Panc1 (cell line): Measurements from ENCODE around the gene CNKSR3. TPM values are rescaled to one million over a fixed set of nuclear protein-coding genes. Genes with fewer than 3 reads are reported as not detected.

Source experiments
- ATAC-seq: fragments of 200-7000 bp; cut with Tn5 transposase; 2 replicates; pipeline ENCODE4 v1.9.1; 2020; ENCODE audit warnings: mild to moderate bottlenecking, moderate library complexity
- BruUV-seq: library from RNA; stranded (reverse); fragments of 400-500 nt; replicated peaks from 2 replicates; lab custom pipeline; 2021; lab: Mats Ljungman, UMichigan
- CTCF ChIA-PET: fragments of 300-600 bp; sonication (Branson Sonifier 250); formaldehyde crosslinking; loops from one replicate; lab custom pipeline; 2022; ENCODE audit warnings: antibody characterized with exemption; lab: Charles Lee
- POLR2A ChIA-PET: fragments of 300-600 bp; sonication (Branson Sonifier 250); formaldehyde crosslinking; loops from one replicate; lab custom pipeline; 2022; ENCODE audit warnings: antibody characterized with exemption; lab: Charles Lee
- DNase-seq: peaks from one replicate; pipeline ENCODE4 v3.0.0-alpha.2; 2010; ENCODE audit warnings: low read depth, low spot score
- H3K27ac ChIP-seq: 2 replicates; pipeline ENCODE4 v1.5.1; 2011; ENCODE audit warnings: mild to moderate bottlenecking, low read length, inconsistent platforms
- H3K27me3 ChIP-seq: fragments of 200-500 bp; sonication (Bioruptor generic); 2 replicates; pipeline ENCODE4 v1.6.0; 2014; ENCODE audit warnings: low read length, inconsistent platforms; ENCODE audit not compliant: control insufficient read depth, insufficient read depth
- H3K36me3 ChIP-seq: fragments of 200-500 bp; sonication (Bioruptor generic); 2 replicates; pipeline ENCODE4 v1.5.1; 2014; ENCODE audit warnings: inconsistent platforms, mild to moderate bottlenecking, low read length, moderate library complexity; ENCODE audit not compliant: control insufficient read depth, insufficient read depth
- H3K4me1 ChIP-seq: 2 replicates; pipeline ENCODE4 v1.5.1; 2011; ENCODE audit warnings: inconsistent platforms, mild to moderate bottlenecking, low read length, moderate library complexity; ENCODE audit not compliant: control insufficient read depth, insufficient read depth
- H3K4me3 ChIP-seq, 2 experiments: 2 replicates each; pipeline ENCODE4 v1.5.1; 2011 to 2012; ENCODE audit warnings: low read depth in 2 of 2, low read length in 2 of 2, mild to moderate bottlenecking in 2 of 2, inconsistent platforms in 1 of 2, moderate library complexity in 1 of 2
- H3K9me3 ChIP-seq: fragments of 200-500 bp; sonication (Bioruptor generic); 2 replicates; pipeline ENCODE4 v1.5.1; 2014; ENCODE audit warnings: low read depth, mild to moderate bottlenecking, inconsistent platforms, low read length, moderate library complexity; ENCODE audit not compliant: control insufficient read depth, insufficient read depth
- CTCF ChIP-seq: fragments of 450-650 bp; IDR thresholded peaks from 2 replicates; pipeline ENCODE4 v1.5.1; 2017; ENCODE audit warnings: mild to moderate bottlenecking
- POLR2AphosphoS5 ChIP-seq: IDR thresholded peaks from 2 replicates; pipeline ENCODE4 v1.6.1; 2012; ENCODE audit warnings: mild to moderate bottlenecking, low read depth, low read length, moderate library complexity
- SIN3A ChIP-seq: IDR thresholded peaks from 2 replicates; pipeline ENCODE4 v1.6.1; 2012; ENCODE audit warnings: low read depth, mild to moderate bottlenecking, low read length, moderate library complexity, borderline replicate concordance; ENCODE audit not compliant: insufficient read depth
- TCF7L2 ChIP-seq: IDR thresholded peaks from 2 replicates; pipeline ENCODE4 v1.6.1; 2011; ENCODE audit warnings: mild to moderate bottlenecking, low read depth, low read length, inconsistent platforms
- in situ Hi-C: cut with HindIII; loops from 2 replicates; pipeline ENCODE4 v1.10.0; 2016; ENCODE audit warnings: low sequenced_read_pairs, low pct_unique_long_range_greater_than_20kb
- intact Hi-C: fragments of 100-400 bp; cut with micrococcal nuclease; formaldehyde crosslinking; loops from one replicate; pipeline ENCODE4 v1.10.0; 2022; ENCODE audit not compliant: unreplicated experiment
- total RNA-seq: library from RNA; stranded (reverse); gene quantifications from one replicate; pipeline ENCODE4 v1.2.1, GENCODE V29; 2021; ENCODE audit not compliant: unreplicated experiment
- TF ChIP-seq, protein P1 (sequence below), 2 experiments: IDR thresholded peaks; 2 replicates each; pipeline ENCODE4 v1.6.1; 2011 to 2012; ENCODE audit warnings: low read depth in 2 of 2, control low read depth in 1 of 2, low read length in 1 of 2, mild to moderate bottlenecking in 1 of 2, moderate library complexity in 1 of 2; ENCODE audit not compliant: insufficient read depth in 1 of 2

Gene CNKSR3
- total RNA-seq, 1 experiment from 2014 or later, result 18.2 TPM

DNA sequence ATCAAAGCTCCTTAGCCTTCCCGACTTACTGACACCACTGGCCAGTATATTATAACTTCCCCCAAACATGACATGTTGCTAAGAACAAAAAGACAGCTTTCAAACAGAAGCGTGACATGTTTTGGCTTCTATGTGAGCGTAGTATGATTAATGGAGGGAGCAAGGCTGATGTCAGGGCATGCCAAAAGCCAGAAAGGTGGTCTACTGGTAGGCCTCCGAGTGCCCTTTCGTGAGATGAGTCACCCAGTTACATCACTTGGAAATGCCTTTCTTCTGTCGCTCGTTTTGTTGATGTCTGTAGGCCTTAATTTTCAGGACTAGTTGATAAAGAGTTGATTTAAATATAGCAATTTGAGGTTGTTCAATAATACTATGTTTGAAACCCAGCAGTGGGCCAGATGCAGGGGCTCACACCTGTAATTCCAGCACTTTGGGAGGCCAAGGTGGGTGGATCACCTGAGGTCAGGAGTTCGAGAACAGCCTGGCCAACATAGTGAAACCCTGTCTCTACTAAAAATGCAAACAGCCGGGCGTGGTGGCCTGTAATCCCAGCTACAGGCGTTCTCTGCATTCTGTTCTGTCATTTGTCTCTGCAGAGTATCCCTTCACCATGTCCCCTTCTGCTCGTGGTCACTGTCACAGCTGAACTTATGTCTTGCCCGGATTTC, 53.3 kb downstream of the CNKSR3 start:
- CTCF ChIA-PET, result interaction anchor here (0.6 kb wide), 1 partner anchor 159 kb away, joined by 3 read pairs; no protein-coding TSS in a partner anchor
- DNase-seq (no peak), ATAC-seq (no peak)
- TF ChIP-seq POLR2AphosphoS5 (no peak), SIN3A (no peak), TCF7L2 (no peak), CTCF (no peak)
- TF ChIP-seq, protein P1, sequence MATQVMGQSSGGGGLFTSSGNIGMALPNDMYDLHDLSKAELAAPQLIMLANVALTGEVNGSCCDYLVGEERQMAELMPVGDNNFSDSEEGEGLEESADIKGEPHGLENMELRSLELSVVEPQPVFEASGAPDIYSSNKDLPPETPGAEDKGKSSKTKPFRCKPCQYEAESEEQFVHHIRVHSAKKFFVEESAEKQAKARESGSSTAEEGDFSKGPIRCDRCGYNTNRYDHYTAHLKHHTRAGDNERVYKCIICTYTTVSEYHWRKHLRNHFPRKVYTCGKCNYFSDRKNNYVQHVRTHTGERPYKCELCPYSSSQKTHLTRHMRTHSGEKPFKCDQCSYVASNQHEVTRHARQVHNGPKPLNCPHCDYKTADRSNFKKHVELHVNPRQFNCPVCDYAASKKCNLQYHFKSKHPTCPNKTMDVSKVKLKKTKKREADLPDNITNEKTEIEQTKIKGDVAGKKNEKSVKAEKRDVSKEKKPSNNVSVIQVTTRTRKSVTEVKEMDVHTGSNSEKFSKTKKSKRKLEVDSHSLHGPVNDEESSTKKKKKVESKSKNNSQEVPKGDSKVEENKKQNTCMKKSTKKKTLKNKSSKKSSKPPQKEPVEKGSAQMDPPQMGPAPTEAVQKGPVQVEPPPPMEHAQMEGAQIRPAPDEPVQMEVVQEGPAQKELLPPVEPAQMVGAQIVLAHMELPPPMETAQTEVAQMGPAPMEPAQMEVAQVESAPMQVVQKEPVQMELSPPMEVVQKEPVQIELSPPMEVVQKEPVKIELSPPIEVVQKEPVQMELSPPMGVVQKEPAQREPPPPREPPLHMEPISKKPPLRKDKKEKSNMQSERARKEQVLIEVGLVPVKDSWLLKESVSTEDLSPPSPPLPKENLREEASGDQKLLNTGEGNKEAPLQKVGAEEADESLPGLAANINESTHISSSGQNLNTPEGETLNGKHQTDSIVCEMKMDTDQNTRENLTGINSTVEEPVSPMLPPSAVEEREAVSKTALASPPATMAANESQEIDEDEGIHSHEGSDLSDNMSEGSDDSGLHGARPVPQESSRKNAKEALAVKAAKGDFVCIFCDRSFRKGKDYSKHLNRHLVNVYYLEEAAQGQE (IDR thresholded peaks at IDR 0.05; ENCODE audit: insufficient read depth in 1 of 2, low read depth in 2 of 2, low read length in 1 of 2), result no peak
- no TSS peak for BruUV-seq
- no peaks in the 10 kb centered on the region; the same call in 1 of the 2 replicates for H3K4me1 ChIP-seq
- POLR2A ChIA-PET, result no interaction called here
- no peaks in the 10 kb centered on the region for H3K36me3 ChIP-seq
- intact Hi-C loops, result no loop called here
- H3K4me3 ChIP-seq, result no peak overlapping the region
- H3K9me3 ChIP-seq, result no peaks in the 10 kb centered on the region
- no peak overlapping the region for H3K27ac ChIP-seq
- in situ Hi-C loops, result no loop called here
- no peaks in the 10 kb centered on the region for H3K27me3 ChIP-seq

DNA sequence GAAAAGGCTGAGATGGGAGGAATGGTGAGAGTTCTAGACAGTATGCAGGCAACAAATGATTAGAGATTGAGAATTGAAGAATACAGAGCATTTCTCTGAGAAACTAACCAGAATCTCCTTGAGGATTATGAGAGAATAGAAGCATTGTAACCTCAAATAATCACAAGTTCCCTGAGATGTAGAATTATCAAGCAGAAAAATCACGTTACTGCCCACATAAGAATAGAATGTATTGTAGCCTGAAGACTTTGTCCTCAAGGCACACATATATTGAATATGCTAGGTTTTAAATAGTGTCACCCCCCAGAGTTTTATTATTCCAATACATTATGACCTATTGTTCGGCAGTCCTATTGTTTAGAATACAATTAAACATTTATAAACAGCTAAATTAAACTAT, 57.2 kb downstream of the CNKSR3 start:
- Histone ChIP-seq H3K36me3 (no peaks in the 10 kb centered on the region), H3K9me3 (no peaks in the 10 kb centered on the region), H3K4me3 (no peak overlapping the region), H3K27me3 (no peaks in the 10 kb centered on the region), H3K4me1 (peaks cover 1% of the 10 kb centered on the region; the same call in 1 of the 2 replicates), H3K27ac (no peak overlapping the region)
- POLR2A ChIA-PET, result no interaction called here
- TF ChIP-seq CTCF (no peak), TCF7L2 (no peak), POLR2AphosphoS5 (no peak), SIN3A (no peak)
- TF ChIP-seq, protein P1 (IDR thresholded peaks at IDR 0.05; ENCODE audit: insufficient read depth in 1 of 2, low read depth in 2 of 2, low read length in 1 of 2), result no peak
- DNase-seq (no peak), ATAC-seq (no peak)
- no TSS peak for BruUV-seq
- intact Hi-C loops (no loop called here), in situ Hi-C loops (no loop called here)
- CTCF ChIA-PET, result no interaction called here
